DMS153 treated with DMSO at 0.1 percent for 48 hours (cell line): ENCODE measurements around the gene ANO5.

Experiments used
- DNase-seq: peaks from one replicate; lab custom pipeline; 2025; ENCODE audit not compliant: unreplicated experiment; lab: John Stamatoyannopoulos, UW

The ANO5 gene

GRCh38 chr11:22192642-22193347 is at the start of gene ANO5:
TSS of gene ANO5 (plus strand) at chr11:22193085. CDS start at chr11:22193493, 408 bp downstream.
- DNase-seq, result peak; percentile 29

- no peak for DNase-seq
Measured at GRCh38 chr11:22151649-22152197, 41.2 kb upstream of the ANO5 start.

GRCh38 chr11:22157531-22157930 is 35.4 kb upstream of the ANO5 start:
- DNase-seq, result no peak

- DNase-seq, result no peak
Measured at GRCh38 chr11:22161489-22161888, 31.4 kb upstream of the ANO5 start.

GRCh38 chr11:22162756-22163155 is 30.1 kb upstream of the ANO5 start:
- DNase-seq, result no peak

GRCh38 chr11:22163394-22163797 is 29.5 kb upstream of the ANO5 start:
- DNase-seq, result no peak

- DNase-seq, result no peak
Measured at GRCh38 chr11:22165087-22165486, 27.8 kb upstream of the ANO5 start.

- DNase-seq, result no peak
Measured at GRCh38 chr11:22165759-22166513, 26.9 kb upstream of the ANO5 start.

- no peak for DNase-seq
Measured at GRCh38 chr11:22169833-22170232, 23.1 kb upstream of the ANO5 start.

- DNase-seq, result no peak
Measured at GRCh38 chr11:22173532-22173931, 19.4 kb upstream of the ANO5 start.

GRCh38 chr11:22177186-22177585 is 15.7 kb upstream of the ANO5 start:
- DNase-seq, result no peak

GRCh38 chr11:22179626-22180025 is 13.3 kb upstream of the ANO5 start:
- DNase-seq, result no peak

- DNase-seq, result no peak
Measured at GRCh38 chr11:22180131-22180530, 12.8 kb upstream of the ANO5 start.

GRCh38 chr11:22189660-22190059 is 3.2 kb upstream of the ANO5 start:
- DNase-seq, result no peak

GRCh38 chr11:22190827-22191463 is 1.9 kb upstream of the ANO5 start:
- no peak for DNase-seq

- no peak for DNase-seq
Measured at GRCh38 chr11:22192289-22192641, 620 bp upstream of the ANO5 start.

- DNase-seq, result no peak
Measured at GRCh38 chr11:22193348-22194051, 615 bp downstream of the ANO5 start.

- no peak for DNase-seq
Measured at GRCh38 chr11:22194306-22194705, 1.4 kb downstream of the ANO5 start.

GRCh38 chr11:22194907-22195306 is 2.0 kb downstream of the ANO5 start:
- no peak for DNase-seq

GRCh38 chr11:22197139-22198005 is 4.5 kb downstream of the ANO5 start:
- DNase-seq, result no peak
